GM21381 (cell line): Measurements from ENCODE around the gene POGZ.
A peak's percentile ranks its signal among the peaks of the same experiment; 100 is the strongest.

ENCODE experiments used
- ATAC-seq: cut with Tn5 transposase; IDR thresholded peaks from one replicate; pipeline ENCODE4 v1.9.1; 2021; ENCODE audit warnings: mild to moderate bottlenecking, moderate library complexity; ENCODE audit not compliant: unreplicated experiment

The POGZ gene

DNA sequence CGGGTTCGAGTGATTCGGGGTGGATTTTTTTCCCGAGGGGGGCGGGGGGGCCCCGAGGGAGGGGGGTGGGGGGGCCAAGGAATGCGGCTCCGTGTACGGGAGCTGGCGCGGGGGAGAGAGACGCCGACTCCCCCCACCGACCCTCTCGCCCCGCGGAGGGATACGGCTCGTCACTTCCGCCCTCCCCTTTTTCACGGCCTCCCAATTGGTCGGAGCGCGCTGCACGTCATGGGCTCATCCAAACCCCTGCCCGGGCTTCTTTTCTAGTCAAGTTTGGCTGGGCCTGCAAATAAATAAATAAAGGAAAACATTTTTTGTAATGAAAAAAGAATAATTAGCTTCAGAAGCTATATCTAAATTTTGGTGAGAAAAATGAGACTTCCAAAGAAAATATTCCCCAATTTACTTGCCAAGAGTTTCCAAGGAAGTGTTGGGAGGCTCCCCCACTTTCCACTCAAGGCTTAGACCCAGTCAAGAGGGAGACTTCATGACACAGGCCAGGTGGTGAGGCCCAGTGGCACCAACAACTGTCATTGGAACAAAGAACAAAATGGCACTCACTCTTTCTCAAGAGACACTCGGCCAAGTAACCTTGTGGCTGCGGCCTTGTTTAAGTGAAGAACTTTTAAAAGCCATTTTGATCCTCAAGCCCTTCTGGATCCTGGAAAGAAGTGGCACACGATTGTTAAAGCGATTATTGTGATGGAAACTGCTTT, at the start of gene POGZ:
POGZ (minus strand) TSS at position 164 of the 716 bp plus-strand sequence. CDS start 17,290 bp downstream, outside the sequence.
- peak; percentile 72 for ATAC-seq

GRCh38 chr1:151508833-151509232, 49.5 kb upstream of the POGZ start:
- ATAC-seq: no peak

GRCh38 chr1:151504759-151505158, 45.5 kb upstream of the POGZ start:
- ATAC-seq: no peak

DNA sequence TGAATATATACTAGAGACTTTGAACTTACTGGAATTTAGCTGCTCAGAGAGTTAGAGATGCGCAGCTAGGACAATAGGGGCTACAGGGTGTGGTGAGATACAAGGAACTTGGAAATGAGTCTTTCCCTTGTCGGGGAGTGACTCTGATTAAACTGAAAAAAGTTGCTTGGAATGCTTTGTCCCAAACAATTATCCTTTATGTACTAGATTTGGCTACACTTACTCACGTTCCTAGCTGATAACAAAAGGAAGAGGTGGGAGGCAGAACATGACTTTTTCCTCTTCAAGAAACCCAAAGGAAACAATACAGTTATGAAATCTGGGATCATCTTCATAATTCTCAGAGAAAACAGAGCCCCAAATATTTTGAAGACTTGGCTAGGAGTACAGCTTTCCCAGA, 45.0 kb upstream of the POGZ start:
- ATAC-seq: no peak

DNA sequence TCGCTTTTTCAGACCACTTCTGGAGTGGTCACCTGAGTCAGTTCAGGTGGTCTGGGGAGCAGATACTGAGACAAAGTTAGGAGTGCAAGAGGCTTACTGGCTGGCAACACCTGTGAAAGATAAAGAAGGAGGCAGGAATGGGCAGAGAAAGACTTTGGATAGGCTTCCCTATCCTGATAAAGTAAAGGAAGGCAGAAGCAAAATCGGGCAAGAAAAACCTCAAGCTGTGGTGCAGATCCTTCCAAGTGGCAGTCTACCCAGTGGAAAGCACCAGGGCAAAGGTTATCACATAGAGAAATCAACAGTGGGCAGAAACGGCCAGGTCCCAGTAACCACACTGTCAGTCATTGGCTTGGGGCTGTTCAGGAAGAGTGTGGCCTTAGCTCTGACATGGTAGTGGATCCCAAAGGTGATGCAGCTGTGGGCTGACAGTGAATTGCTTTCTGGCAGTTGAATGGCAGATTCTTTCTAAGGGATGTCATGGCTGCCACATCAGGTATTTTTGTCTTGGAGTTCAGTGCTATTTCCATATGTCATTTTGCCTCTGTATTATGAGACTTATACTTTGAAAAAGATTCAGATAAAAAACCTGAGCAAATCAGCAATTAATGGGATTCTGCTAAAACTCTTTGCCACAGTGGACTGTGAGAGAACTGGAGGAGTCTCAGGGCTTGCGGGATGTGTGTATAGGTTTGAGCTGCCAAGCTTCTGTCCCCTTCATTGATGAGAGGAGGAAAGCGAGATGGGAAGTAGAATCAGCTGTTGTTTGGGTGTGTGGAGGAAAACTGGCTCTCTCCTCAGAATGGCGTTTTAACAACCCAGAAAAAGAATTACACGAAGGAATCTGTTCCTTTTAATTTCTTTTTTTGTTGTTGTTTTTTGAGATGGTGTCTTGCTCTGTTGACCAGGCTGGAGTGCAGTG, 43.8 kb upstream of the POGZ start:
- ATAC-seq: no peak

DNA sequence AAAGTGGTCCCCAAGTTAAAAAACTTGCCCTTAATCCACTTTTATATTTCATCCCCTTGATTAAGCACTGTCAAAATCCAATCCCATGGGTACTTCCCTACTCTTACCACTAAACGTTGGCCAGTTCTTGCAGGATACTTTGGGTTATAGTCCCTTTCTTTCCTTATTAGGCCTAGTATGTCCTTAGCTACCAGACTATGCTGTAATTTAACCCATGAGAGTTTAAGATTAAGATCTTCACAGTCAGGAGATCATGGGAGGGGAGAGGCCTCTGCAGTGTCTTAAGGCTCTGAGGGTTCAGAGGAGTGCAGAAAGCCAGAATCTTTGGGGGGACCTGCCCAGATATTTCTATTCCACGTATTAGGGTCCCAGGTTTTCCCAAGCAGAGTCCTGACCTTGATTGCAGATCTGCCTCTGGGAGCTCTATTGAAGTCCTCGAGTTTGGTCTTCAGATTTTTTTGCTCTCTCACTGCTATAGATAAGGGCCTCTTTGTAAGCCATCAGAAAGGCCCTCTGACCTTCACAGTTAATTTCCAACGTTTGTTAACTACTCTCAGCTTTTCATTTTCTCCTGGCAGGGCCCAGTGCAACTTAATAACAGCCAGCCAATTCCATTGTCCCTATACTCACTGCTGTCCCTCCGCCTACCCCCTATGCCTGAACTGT, 42.9 kb upstream of the POGZ start:
- no peak for ATAC-seq

DNA sequence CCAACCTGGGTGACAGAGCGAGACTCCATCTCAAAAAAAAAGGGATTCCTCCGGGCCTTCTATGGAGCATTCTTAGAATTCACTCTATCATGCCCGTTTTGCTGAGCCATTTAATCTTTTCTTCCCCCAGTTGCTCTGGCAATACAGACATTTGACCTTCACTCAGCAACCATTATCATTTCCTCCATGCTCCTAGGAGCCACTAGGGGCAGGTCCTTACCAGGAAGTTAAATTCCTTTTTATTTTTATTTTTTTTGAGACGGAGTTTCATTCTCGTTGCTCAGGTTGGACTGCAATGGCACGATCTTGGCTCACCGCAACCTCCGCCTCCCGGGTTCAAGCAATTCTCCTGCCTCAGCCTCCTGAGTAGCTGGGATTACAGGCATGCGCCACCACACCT, 42.2 kb upstream of the POGZ start:
- ATAC-seq: no peak

DNA sequence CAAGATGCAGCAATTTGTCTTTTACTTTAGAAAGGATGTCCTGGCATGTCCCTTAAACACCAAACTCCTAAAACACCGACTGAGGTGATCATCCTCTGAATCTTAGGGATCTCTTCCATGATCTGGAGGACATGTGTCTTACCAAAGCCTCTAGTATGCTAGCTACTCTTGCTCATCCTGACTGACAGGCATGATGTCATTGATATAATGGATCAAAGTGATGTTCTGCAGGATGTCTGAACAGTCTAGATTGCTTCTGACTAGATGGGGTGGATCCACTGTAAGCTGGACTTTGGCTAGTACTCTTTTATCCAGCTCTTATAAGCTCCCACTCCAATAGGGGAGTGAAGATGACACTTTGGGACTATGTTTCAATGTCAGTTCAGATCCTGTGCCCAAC, 40.6 kb upstream of the POGZ start:
- no peak for ATAC-seq

GRCh38 chr1:151499365-151499764, 40.1 kb upstream of the POGZ start:
- ATAC-seq: no peak

DNA sequence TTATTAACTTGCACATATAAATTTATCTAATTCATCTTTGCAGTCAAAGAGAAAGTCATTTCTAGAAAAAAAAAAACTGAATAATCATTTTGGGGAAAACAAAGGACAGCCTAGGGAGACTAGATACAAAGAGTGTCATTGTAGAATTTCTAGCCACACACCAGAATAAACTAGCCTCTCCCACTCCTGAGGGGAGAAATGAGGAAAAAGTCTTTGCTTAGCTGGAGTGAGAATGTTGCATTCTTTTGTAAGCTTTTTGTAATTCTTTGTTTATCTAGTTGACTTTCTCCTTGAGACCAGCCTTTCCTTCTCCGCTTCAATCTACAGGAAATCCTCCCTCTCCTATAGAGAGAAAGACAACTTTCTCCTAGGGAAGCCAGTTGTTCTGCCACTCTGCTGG, 36.0 kb upstream of the POGZ start:
- no peak for ATAC-seq

DNA sequence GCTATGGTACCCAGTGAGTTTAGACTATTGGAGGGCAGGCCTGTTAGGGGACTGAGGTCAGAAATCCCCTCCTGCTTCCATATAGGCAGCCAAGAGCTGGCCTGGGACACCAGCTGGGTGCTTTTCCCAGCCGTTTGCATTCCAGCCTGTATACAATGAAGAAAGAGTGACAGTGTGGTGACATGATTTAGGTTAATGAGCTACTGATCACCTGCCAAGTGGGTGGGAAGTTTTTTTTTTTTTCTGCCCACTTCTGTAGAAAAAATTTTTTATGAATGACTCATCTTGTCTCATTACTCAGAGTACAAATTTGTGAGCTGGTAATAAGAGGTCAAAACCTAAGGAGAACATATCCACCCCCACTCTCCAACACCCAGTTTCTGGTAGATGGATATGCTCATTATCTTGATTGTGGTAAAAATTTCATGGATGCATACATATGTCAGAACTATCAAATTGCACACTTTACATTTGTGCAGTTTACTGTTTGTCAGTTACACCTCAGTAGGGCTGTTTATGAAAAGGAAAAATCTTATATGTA, 35.5 kb upstream of the POGZ start:
- no peak for ATAC-seq

GRCh38 chr1:151493042-151493441, 33.7 kb upstream of the POGZ start:
- ATAC-seq: no peak

DNA sequence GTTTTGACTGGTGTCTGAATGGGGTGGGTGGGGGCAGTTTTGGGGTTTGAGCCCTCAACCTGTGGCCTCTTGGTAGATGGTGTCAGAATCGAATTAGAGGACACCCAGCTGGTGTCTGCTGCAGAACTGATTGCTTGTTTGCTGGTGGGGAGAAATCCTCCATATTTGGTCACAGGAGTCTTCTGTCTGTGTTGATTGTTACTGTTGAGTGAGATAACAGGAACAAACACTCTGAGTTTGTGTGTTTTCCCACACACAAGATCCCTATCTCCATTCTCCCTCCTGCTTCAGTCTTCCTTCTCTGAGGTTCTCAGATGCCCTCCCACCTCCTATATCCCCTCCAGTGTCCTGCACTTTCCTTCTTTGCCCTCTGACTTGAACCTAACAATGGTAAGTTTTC, 32.8 kb upstream of the POGZ start:
- no peak for ATAC-seq

- no peak for ATAC-seq
Observed at GRCh38 chr1:151491641-151492040, 32.3 kb upstream of the POGZ start.

DNA sequence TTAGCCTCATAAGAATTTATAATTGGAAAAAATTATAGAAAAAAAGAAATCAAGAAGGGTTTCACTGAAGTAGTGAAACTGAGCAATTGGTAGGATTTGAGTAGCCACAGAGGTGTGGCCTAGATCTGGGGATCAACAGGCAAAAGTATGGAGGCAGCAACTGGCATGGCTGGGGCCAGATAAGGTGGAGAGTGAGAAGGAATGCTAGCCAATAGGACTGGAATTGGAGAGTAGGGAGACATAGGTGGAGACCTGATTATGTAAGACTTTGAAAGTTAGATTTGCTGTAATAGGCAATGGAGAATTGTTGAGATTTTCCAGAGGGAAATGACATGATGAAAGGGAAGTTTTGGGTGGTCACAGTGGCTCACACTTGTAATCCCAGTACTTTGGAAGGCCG, 27.3 kb upstream of the POGZ start:
- no peak for ATAC-seq

- ATAC-seq: no peak
Observed at GRCh38 chr1:151485685-151486255, 26.5 kb upstream of the POGZ start.

DNA sequence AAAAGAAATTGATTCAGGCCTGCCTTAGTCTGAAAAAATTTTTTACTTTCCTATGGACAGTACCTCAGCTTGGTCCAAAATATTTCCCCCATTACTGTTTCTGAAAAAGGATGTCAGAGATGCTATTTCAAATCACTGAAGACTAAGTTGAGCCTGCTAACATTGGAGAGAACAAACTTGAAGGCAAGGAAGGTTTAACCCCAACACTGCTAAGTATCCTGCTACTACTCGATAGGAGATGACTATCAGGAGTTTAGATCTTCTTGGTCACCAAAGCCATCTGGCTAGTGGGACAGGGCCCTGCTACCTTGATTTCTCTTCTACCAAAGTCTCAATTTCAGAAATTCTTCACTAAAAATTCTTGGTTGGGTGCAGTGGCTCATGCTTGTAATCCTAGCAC, 22.7 kb upstream of the POGZ start:
- no peak for ATAC-seq

DNA sequence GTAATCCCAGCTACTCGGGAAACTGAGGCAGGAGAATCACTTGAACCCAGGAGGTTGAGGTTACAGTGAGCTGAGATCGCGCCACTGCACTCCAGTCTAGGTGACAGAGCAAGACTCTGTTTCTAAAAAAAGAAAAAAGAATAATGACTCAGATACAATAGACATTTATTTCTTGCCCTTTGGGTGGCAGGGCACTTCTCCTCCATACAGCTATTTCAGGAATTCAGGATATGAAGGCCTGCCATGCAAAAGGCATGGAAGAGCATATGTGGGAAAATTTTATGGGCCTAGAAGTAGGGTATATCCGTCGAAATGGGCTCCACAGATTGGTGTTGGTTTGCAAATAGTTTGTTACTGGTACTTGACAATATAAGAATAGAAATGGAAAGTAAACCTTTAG, 20.2 kb upstream of the POGZ start:
- ATAC-seq: no peak

DNA sequence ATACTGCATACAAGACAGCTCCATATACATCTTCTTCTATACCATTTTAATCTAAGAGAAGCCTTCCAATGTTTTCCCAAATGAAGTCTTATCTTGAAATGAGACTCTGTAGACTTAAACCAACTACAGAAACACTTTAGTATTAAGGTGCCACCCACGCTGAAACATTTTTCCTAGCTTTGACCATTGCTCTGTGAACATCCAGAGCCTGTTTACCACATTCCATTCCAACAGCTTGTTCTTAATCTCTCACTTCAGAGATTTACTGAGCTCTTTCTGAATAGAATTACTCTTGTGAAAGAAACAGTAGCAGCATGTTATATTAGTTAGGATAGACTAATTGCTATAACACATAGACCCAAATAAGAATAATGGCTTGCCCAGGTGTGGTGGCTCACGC, 19.6 kb upstream of the POGZ start:
- no peak for ATAC-seq

- ATAC-seq: no peak
Observed at GRCh38 chr1:151478140-151478812, 19.0 kb upstream of the POGZ start.
